ENCODE data around the gene DNAJC1.

The DNAJC1 gene

GRCh38 chr10:21975378-21975990 is 28.0 kb downstream of the DNAJC1 start (continued):
- TF ChIP-seq ZBTB49 (tag by site-specific recombination; IDR thresholded peaks at IDR 0.05; ENCODE audit: low read depth) (no peak), ZNF133 (tag by site-specific recombination; IDR thresholded peaks at IDR 0.05) (no peak), ZNF155 (tag by site-specific recombination; IDR thresholded peaks at IDR 0.05) (no peak), ZSCAN30 (tag by site-specific recombination; IDR thresholded peaks at IDR 0.05) (peak; percentile 78), ZNF596 (tag by site-specific recombination; IDR thresholded peaks at IDR 0.05) (0 out of 2 replicates have a peak, but pooled peaks have one; percentile 35), KLF1 (tag by site-specific recombination; IDR thresholded peaks at IDR 0.05) (peak; percentile 27; the same call in 1 of the 2 replicates), ZFP3 (tag by site-specific recombination; IDR thresholded peaks at IDR 0.05; ENCODE audit: low read depth) (no peak), FEZF1 (tag by site-specific recombination; IDR thresholded peaks at IDR 0.05) (peak; percentile 93), ZBTB21 (tag by site-specific recombination; IDR thresholded peaks at IDR 0.05) (no peak), ZNF629 (tag by site-specific recombination; IDR thresholded peaks at IDR 0.05) (peak; percentile 43; the same call in 1 of the 2 replicates), ZBTB10 (tag by site-specific recombination; IDR thresholded peaks at IDR 0.05) (no peak), TRIM28 (IDR thresholded peaks at IDR 0.05; ENCODE audit: borderline replicate concordance, low read length) (peak; percentile 86; the same call in 1 of the 2 replicates), ZNF510 (tag by site-specific recombination; IDR thresholded peaks at IDR 0.05; ENCODE audit: insufficient replicate concordance) (no peak), OSR2 (tag by site-specific recombination; IDR thresholded peaks at IDR 0.05) (peak; percentile 99), ZNF423 (tag by site-specific recombination; IDR thresholded peaks at IDR 0.05) (no peak), REPIN1 (tag by site-specific recombination; IDR thresholded peaks at IDR 0.05; ENCODE audit: low read depth) (no peak), SCRT2 (tag by site-specific recombination; IDR thresholded peaks at IDR 0.05) (no peak), ZNF132 (tag by site-specific recombination; IDR thresholded peaks at IDR 0.05; ENCODE audit: borderline replicate concordance) (no peak), SETDB1 (IDR thresholded peaks at IDR 0.05; ENCODE audit: insufficient read length, low read length) (no peak), OVOL3 (tag by site-specific recombination; IDR thresholded peaks at IDR 0.05) (peak; percentile 93), ZNF777 (tag by site-specific recombination; IDR thresholded peaks at IDR 0.05; ENCODE audit: borderline replicate concordance) (no peak), MZF1 (tag by site-specific recombination; IDR thresholded peaks at IDR 0.05; ENCODE audit: borderline replicate concordance) (peak; percentile 44; the same call in 1 of the 2 replicates), ZXDB (tag by site-specific recombination; IDR thresholded peaks at IDR 0.05) (peak; percentile 50), ZNF266 (tag by site-specific recombination; IDR thresholded peaks at IDR 0.05; ENCODE audit: low read depth) (peak; percentile 63; the same call in 1 of the 2 replicates), PRDM4 (tag by site-specific recombination; IDR thresholded peaks at IDR 0.05) (peak; percentile 56; the same call in 1 of the 2 replicates), ZNF843 (tag by site-specific recombination; IDR thresholded peaks at IDR 0.05) (peak; percentile 86), ZFP41 (tag by site-specific recombination; IDR thresholded peaks at IDR 0.05; ENCODE audit: borderline replicate concordance) (no peak), ZNF121 (tag by site-specific recombination; IDR thresholded peaks at IDR 0.05) (no peak), ZNF837 (tag by site-specific recombination; IDR thresholded peaks at IDR 0.05) (no peak)
- TF ChIP-seq, protein P1, sequence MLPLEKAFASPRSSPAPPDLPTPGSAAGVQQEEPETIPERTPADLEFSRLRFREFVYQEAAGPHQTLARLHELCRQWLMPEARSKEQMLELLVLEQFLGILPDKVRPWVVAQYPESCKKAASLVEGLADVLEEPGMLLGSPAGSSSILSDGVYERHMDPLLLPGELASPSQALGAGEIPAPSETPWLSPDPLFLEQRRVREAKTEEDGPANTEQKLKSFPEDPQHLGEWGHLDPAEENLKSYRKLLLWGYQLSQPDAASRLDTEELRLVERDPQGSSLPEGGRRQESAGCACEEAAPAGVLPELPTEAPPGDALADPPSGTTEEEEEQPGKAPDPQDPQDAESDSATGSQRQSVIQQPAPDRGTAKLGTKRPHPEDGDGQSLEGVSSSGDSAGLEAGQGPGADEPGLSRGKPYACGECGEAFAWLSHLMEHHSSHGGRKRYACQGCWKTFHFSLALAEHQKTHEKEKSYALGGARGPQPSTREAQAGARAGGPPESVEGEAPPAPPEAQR (tag by site-specific recombination; IDR thresholded peaks at IDR 0.05): no peak
- TF ChIP-seq, protein P2, sequence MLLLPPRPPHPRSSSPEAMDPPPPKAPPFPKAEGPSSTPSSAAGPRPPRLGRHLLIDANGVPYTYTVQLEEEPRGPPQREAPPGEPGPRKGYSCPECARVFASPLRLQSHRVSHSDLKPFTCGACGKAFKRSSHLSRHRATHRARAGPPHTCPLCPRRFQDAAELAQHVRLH (tag by site-specific recombination; IDR thresholded peaks at IDR 0.05): peak; percentile 47; the same call in 1 of the 2 replicates
